Activated naive CD8-positive, alpha-beta T cell (primary cell): ENCODE measurements around the gene MSI2.

Experiments used
- H3K27ac Mint-ChIP-seq: one replicate; pipeline ENCODE4 v1.8.0; 2021; ENCODE audit warnings: mixed read lengths
- H3K27me3 Mint-ChIP-seq: one replicate; pipeline ENCODE4 v1.8.0; 2021; ENCODE audit warnings: mixed read lengths
- H3K36me3 Mint-ChIP-seq: one replicate; pipeline ENCODE4 v1.8.0; 2021; ENCODE audit warnings: mixed read lengths
- H3K4me1 Mint-ChIP-seq: one replicate; pipeline ENCODE4 v1.8.0; 2021; ENCODE audit warnings: low read depth, mixed read lengths
- H3K4me3 Mint-ChIP-seq: one replicate; pipeline ENCODE4 v1.8.0; 2021; ENCODE audit warnings: mild to moderate bottlenecking, mixed read lengths
- H3K9me3 Mint-ChIP-seq: one replicate; pipeline ENCODE4 v1.8.0; 2021; ENCODE audit warnings: low read depth, mixed read lengths

Gene MSI2

GRCh38 chr17:57467801-57468200, 211.5 kb downstream of the MSI2 start:
- Mint-ChIP-seq H3K4me1 (peaks cover 29% of the 10 kb centered on the region), H3K9me3 (no peaks in the 10 kb centered on the region), H3K27me3 (no peaks in the 10 kb centered on the region), H3K36me3 (no peaks in the 10 kb centered on the region), H3K4me3 (no peak overlapping the region), H3K27ac (no peak overlapping the region)

- Mint-ChIP-seq H3K4me3 (no peak overlapping the region), H3K27ac (peak overlapping the region; percentile 6), H3K4me1 (peaks cover 18% of the 10 kb centered on the region), H3K9me3 (no peaks in the 10 kb centered on the region), H3K27me3 (no peaks in the 10 kb centered on the region), H3K36me3 (no peaks in the 10 kb centered on the region)
Observed at GRCh38 chr17:57468932-57469775, 212.8 kb downstream of the MSI2 start.

DNA sequence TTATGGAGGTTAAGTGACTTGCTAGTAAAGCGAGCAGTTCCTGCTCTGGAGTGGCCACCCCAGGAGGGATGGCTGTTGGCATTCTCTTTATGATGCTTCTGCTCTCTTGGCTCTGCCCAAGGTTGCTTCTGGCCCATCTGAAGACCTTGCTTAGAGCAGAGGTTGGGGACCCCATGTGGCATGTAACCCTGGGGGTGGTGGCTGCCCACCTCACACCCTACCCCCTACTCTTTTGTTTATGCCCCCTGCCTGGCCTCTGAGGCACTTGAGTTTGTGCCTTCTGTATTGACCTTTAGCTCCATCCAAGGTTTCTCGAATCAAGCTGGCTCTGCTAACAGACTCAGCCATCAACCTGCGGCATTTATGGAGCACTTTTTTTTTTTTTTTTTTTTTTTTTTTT, 214.6 kb downstream of the MSI2 start:
- H3K4me3 Mint-ChIP-seq, result no peak overlapping the region
- no peaks in the 10 kb centered on the region for H3K36me3 Mint-ChIP-seq
- no peak overlapping the region for H3K27ac Mint-ChIP-seq
- H3K9me3 Mint-ChIP-seq, result no peaks in the 10 kb centered on the region
- peaks cover 20% of the 10 kb centered on the region for H3K4me1 Mint-ChIP-seq
- H3K27me3 Mint-ChIP-seq, result no peaks in the 10 kb centered on the region

GRCh38 chr17:57471868-57472368, 215.6 kb downstream of the MSI2 start:
- Mint-ChIP-seq H3K4me3 (no peak overlapping the region), H3K4me1 (peaks cover 23% of the 10 kb centered on the region), H3K27ac (no peak overlapping the region), H3K9me3 (no peaks in the 10 kb centered on the region), H3K27me3 (no peaks in the 10 kb centered on the region), H3K36me3 (no peaks in the 10 kb centered on the region)

DNA sequence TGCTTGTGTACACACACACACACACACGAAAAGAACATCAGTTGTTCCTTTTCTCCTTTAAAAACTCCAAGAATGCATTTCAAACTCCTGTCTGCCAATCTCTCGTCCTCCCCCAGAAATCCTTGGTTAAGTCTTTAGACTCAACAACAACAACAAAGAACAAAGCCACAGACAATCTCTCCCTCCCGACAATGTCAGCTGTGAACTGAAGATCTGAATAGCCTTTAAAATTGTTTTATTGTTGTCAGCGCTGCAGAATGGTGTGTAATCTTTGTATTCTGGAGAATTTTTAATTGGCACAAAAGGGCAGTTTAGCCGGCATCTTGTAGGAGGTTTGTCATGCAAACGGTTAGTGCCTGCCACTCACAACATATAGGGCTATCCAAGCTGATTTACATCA, 219.5 kb downstream of the MSI2 start:
- H3K36me3 Mint-ChIP-seq, result peaks cover 4% of the 10 kb centered on the region
- no peak overlapping the region for H3K27ac Mint-ChIP-seq
- H3K4me1 Mint-ChIP-seq, result peaks cover 29% of the 10 kb centered on the region
- H3K27me3 Mint-ChIP-seq, result no peaks in the 10 kb centered on the region
- no peak overlapping the region for H3K4me3 Mint-ChIP-seq
- no peaks in the 10 kb centered on the region for H3K9me3 Mint-ChIP-seq

- no peak overlapping the region for H3K4me3 Mint-ChIP-seq
- no peaks in the 10 kb centered on the region for H3K9me3 Mint-ChIP-seq
- H3K27ac Mint-ChIP-seq, result no peak overlapping the region
- peaks cover 8% of the 10 kb centered on the region for H3K36me3 Mint-ChIP-seq
- H3K4me1 Mint-ChIP-seq, result peaks cover 48% of the 10 kb centered on the region
- no peaks in the 10 kb centered on the region for H3K27me3 Mint-ChIP-seq
Observed at GRCh38 chr17:57477522-57478362, 221.4 kb downstream of the MSI2 start.

DNA sequence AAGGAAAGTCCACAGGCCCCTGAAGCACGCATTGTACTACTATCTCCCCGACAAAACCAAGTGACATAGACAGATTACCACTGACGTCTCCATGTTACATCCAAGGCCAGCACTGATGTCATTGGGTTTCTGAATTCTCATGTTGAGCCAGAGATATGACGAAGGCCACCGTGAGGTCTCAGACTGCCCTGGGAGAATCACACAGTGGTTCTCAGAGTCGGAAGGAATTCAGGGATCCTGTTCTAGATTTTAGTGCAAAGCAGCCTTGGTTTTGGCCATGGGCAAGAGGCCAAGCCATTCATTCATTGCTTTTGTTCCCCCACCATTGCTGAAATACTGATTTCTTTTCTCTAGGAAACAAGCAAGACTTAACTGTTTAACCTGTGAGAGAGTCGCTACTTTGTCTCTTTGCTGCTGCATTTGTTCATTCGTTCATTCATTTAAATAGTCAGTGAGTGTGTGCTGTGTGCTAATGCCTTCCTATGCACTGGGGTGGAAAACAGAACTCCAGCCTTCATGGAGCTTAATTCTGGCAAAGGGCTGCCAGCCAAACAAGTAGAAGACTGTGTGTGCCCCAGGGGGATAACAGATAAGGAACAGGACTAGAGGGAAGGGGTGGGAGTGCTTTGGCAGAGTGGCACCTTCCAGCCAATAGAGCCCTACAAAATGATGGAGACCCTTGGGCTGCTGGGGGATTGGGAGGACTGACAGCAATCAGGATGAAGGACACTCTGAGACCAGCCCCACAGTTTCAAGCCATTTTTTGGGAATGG, 222.3 kb downstream of the MSI2 start:
- peaks cover 8% of the 10 kb centered on the region for H3K36me3 Mint-ChIP-seq
- peak overlapping the region; percentile 16 for H3K27ac Mint-ChIP-seq
- peaks cover 58% of the 10 kb centered on the region for H3K4me1 Mint-ChIP-seq
- no peak overlapping the region for H3K4me3 Mint-ChIP-seq
- H3K9me3 Mint-ChIP-seq, result no peaks in the 10 kb centered on the region
- H3K27me3 Mint-ChIP-seq, result no peaks in the 10 kb centered on the region

DNA sequence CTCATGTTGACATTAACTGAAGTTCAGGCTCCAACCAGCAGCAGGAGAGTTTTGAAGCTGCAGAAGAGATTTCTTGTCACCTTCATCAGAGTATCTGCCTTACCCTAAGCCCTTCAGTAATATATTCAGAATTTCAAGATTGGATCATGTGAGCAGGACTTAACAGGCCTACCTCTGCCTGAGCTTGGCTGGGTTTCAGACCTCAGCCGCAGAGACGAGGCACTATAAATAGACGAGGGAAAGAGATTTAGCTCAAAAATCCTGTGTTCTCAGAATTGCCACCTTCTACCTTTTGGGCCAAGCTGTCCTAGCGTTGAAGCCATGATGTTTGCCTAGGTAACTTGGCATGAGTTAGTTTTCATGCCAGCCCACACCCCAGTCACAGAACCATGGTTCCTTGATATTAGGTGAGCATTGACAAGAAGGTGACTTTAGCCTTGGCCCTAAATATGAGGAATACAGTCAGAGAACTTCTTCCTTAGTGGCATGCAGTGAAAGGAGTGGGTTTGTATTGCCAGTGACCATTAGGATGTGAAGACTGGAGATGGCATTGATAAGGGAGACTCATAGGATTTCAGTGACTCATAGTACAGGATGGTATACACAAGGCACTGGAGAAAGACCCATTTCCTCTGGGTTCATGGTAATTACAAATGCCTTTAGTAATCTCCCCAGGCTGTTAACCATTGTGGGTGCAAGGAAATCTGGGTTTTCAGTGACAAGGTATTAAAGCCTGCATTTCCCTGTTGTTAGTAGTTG, 224.3 kb downstream of the MSI2 start:
- Mint-ChIP-seq H3K4me1 (peaks cover 71% of the 10 kb centered on the region), H3K27me3 (no peaks in the 10 kb centered on the region), H3K36me3 (peaks cover 8% of the 10 kb centered on the region), H3K27ac (peak overlapping the region; percentile 16), H3K9me3 (no peaks in the 10 kb centered on the region), H3K4me3 (peak overlapping the region; percentile 6)

GRCh38 chr17:57481910-57482391, 225.6 kb downstream of the MSI2 start:
- H3K27ac Mint-ChIP-seq, result no peak overlapping the region
- H3K36me3 Mint-ChIP-seq, result peaks cover 8% of the 10 kb centered on the region
- H3K4me1 Mint-ChIP-seq, result peaks cover 78% of the 10 kb centered on the region
- no peaks in the 10 kb centered on the region for H3K27me3 Mint-ChIP-seq
- no peak overlapping the region for H3K4me3 Mint-ChIP-seq
- no peaks in the 10 kb centered on the region for H3K9me3 Mint-ChIP-seq

GRCh38 chr17:57482657-57483056, 226.3 kb downstream of the MSI2 start:
- Mint-ChIP-seq H3K27ac (no peak overlapping the region), H3K36me3 (peaks cover 8% of the 10 kb centered on the region), H3K9me3 (no peaks in the 10 kb centered on the region), H3K27me3 (no peaks in the 10 kb centered on the region), H3K4me1 (peaks cover 82% of the 10 kb centered on the region), H3K4me3 (no peak overlapping the region)

DNA sequence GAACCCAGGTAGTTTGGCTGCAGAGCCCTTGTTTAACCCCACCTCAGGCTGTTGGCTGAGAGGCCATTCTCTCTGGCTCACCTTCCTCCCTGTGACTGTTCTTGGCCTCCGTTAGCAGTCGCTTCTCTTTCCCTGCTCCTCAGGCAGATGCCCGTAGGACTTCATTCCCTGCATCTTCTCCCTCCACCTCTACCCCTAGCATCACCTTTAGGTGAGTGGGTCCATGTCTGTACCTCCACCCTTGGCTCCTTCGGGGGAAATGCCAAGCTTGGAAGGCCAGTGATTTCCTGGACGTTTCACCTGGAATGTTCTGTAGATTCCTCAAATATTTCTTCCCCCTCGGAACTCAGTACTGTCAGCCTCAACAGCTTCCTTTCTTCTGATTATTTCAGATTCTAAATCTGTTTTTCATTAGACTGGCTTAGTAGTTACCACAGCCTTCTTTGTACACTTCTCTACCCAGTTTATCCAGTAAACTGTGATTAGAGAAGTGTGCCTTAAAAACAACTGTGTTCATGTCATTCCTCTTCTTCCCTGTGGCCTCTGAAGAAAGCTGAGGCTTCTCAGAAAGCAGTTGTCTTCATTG, 227.9 kb downstream of the MSI2 start:
- H3K4me1 Mint-ChIP-seq, result peaks cover 77% of the 10 kb centered on the region
- H3K27me3 Mint-ChIP-seq, result no peaks in the 10 kb centered on the region
- no peak overlapping the region for H3K4me3 Mint-ChIP-seq
- H3K27ac Mint-ChIP-seq, result no peak overlapping the region
- H3K36me3 Mint-ChIP-seq, result peaks cover 7% of the 10 kb centered on the region
- no peaks in the 10 kb centered on the region for H3K9me3 Mint-ChIP-seq

GRCh38 chr17:57484826-57485565, 228.7 kb downstream of the MSI2 start:
- Mint-ChIP-seq H3K9me3 (no peaks in the 10 kb centered on the region), H3K27me3 (no peaks in the 10 kb centered on the region), H3K27ac (no peak overlapping the region), H3K36me3 (peaks cover 7% of the 10 kb centered on the region), H3K4me3 (no peak overlapping the region), H3K4me1 (peaks cover 79% of the 10 kb centered on the region)

DNA sequence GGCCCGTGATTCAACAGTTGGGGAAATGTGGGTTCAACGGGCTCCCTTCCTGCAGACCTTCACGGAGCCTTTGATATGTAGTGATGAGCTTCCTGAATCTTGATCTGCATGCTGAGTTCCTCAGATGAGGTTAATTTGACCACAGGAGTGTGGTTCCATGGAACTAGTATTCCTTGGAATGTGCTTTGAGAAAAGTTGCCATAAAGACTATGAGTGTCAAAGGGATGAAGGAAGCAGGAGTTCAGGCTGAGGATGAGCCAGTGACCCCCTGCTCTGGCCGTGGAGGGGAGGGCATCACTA, 229.2 kb downstream of the MSI2 start:
- Mint-ChIP-seq H3K36me3 (peaks cover 4% of the 10 kb centered on the region), H3K27ac (no peak overlapping the region), H3K9me3 (no peaks in the 10 kb centered on the region), H3K27me3 (no peaks in the 10 kb centered on the region), H3K4me1 (peaks cover 74% of the 10 kb centered on the region), H3K4me3 (no peak overlapping the region)
